Endothelial cell of umbilical vein (primary cell): ENCODE data around the gene CROCC2. TPM values are rescaled to one million over a fixed set of nuclear protein-coding genes. Genes with fewer than 3 reads are reported as not detected.

Experiments used
- BruUV-seq: library from RNA; stranded (reverse); fragments of 400-500 nt; replicated peaks from 2 replicates; lab custom pipeline; 2021; lab: Mats Ljungman, UMichigan
- CTCF ChIA-PET: fragments of 300-600, 350-600 bp; sonication (Branson Sonifier 250); formaldehyde crosslinking; loops from one replicate; lab custom pipeline; 2021; ENCODE audit warnings: antibody characterized with exemption, inconsistent platforms; lab: Charles Lee
- POLR2A ChIA-PET: fragments of 300-600, 350-600 bp; sonication (Branson Sonifier 250); formaldehyde crosslinking; loops from one replicate; lab custom pipeline; 2021; ENCODE audit warnings: antibody characterized with exemption, inconsistent platforms; lab: Charles Lee
- DNase-seq: peaks from one replicate; pipeline ENCODE4 v3.0.0-alpha.2; 2011; ENCODE audit warnings: low read depth, low spot score
- FAIRE-seq: peaks from 2 replicates; lab custom pipeline; 2011; peaks lifted over from hg19 to GRCh38; lab: Jason Lieb, UNC
- H2AFZ ChIP-seq: 2 replicates; pipeline ENCODE4 v1.6.0; 2012; ENCODE audit warnings: low read depth, low read length, control low read depth, inconsistent platforms
- H3K27ac ChIP-seq: 2 replicates; pipeline ENCODE4 v1.5.1; 2011; ENCODE audit warnings: low read depth, mild to moderate bottlenecking, control low read depth, low read length, moderate library complexity; ENCODE audit not compliant: insufficient read depth
- H3K27me3 ChIP-seq, 2 experiments: 2 replicates each; pipeline versions ENCODE4 v1.6.0 to v1.6.1; 2011; ENCODE audit warnings: low read length in 2 of 2, mixed read lengths in 1 of 2; ENCODE audit not compliant: control insufficient read depth in 2 of 2, insufficient read depth in 2 of 2
- H3K36me3 ChIP-seq, 2 experiments: 2 replicates in 1 of 2; 3 replicates in 1 of 2; pipeline ENCODE4 v1.5.1; 2011; ENCODE audit warnings: low read length in 2 of 2, mild to moderate bottlenecking in 1 of 2, moderate library complexity in 1 of 2; ENCODE audit not compliant: control insufficient read depth in 2 of 2, insufficient read depth in 2 of 2; ENCODE audit errors: extremely low read depth in 1 of 2
- H3K4me1 ChIP-seq: 3 replicates; pipeline ENCODE4 v1.5.1; 2011; ENCODE audit warnings: mild to moderate bottlenecking, low read length; ENCODE audit not compliant: control insufficient read depth, insufficient read depth; ENCODE audit errors: extremely low read depth
- H3K4me2 ChIP-seq: 2 replicates; pipeline ENCODE4 v1.6.1; 2011; ENCODE audit warnings: low read length, control low read depth, mixed read lengths; ENCODE audit not compliant: insufficient read depth
- H3K4me3 ChIP-seq, 3 experiments: fragments of 200-600 bp in 1 of 3; sonication (generic), shearing (Covaris generic) in 1 of 3; replicated peaks in 1 of 3; 2 replicates each; pipeline ENCODE4 v1.5.1; 2011 to 2016; ENCODE audit warnings: control low read depth in 3 of 3, low read length in 3 of 3, mild to moderate bottlenecking in 2 of 3, inconsistent platforms in 1 of 3, low read depth in 1 of 3, moderate library complexity in 1 of 3; ENCODE audit not compliant: insufficient read depth in 1 of 3
- H3K79me2 ChIP-seq: 2 replicates; pipeline ENCODE4 v1.6.0; 2012; ENCODE audit warnings: low read length, inconsistent platforms; ENCODE audit not compliant: control insufficient read depth, insufficient read depth
- H3K9ac ChIP-seq: replicated peaks from 2 replicates; pipeline ENCODE3; 2011; ENCODE audit warnings: low read length, control low read depth; ENCODE audit not compliant: insufficient read depth; ENCODE audit errors: extremely low read depth
- H3K9me1 ChIP-seq: replicated peaks from 3 replicates; pipeline ENCODE4 v1.6.0; 2011; ENCODE audit warnings: mild to moderate bottlenecking, low read length; ENCODE audit not compliant: control insufficient read depth, insufficient read depth; ENCODE audit errors: extremely low read depth
- H3K9me3 ChIP-seq: replicated peaks from 2 replicates; pipeline ENCODE4 v1.5.1; 2012; ENCODE audit warnings: low read length, inconsistent platforms; ENCODE audit not compliant: control insufficient read depth, insufficient read depth
- H4K20me1 ChIP-seq: replicated peaks from 2 replicates; pipeline ENCODE3; 2011; ENCODE audit warnings: mild to moderate bottlenecking, low read length; ENCODE audit not compliant: control insufficient read depth, insufficient read depth; ENCODE audit errors: extremely low read depth
- EZH2 ChIP-seq: IDR thresholded peaks from 2 replicates; pipeline ENCODE4 v1.6.1; 2012; ENCODE audit warnings: borderline replicate concordance, low read depth, mild to moderate bottlenecking, moderate library complexity, low read length, inconsistent platforms; ENCODE audit not compliant: severe bottlenecking
- FOS ChIP-seq: IDR thresholded peaks from 2 replicates; pipeline ENCODE4 v1.6.1; 2011; ENCODE audit warnings: mild to moderate bottlenecking, low read length, moderate library complexity, borderline replicate concordance; ENCODE audit not compliant: insufficient read depth
- GATA2 ChIP-seq: IDR thresholded peaks from 2 replicates; pipeline ENCODE4 v1.7.0; 2011; ENCODE audit warnings: low read depth, mild to moderate bottlenecking, moderate library complexity, mixed read lengths, low read length; ENCODE audit not compliant: insufficient read length, insufficient read depth
- JUN ChIP-seq: IDR thresholded peaks from 2 replicates; pipeline ENCODE4 v1.6.1; 2011; ENCODE audit warnings: borderline replicate concordance, low read depth; ENCODE audit not compliant: insufficient read length, insufficient read depth
- MYC ChIP-seq: IDR thresholded peaks from one replicate; pipeline ENCODE4 v1.6.1; 2011; ENCODE audit warnings: mild to moderate bottlenecking, low read depth, low read length
- POLR2A ChIP-seq: IDR thresholded peaks from 2 replicates; pipeline ENCODE4 v1.6.1; 2012; ENCODE audit warnings: low read depth, mild to moderate bottlenecking, control low read depth, low read length
- POLR2AphosphoS5 ChIP-seq: IDR thresholded peaks from 2 replicates; pipeline ENCODE4 v1.6.1; 2012; ENCODE audit warnings: low read depth, mild to moderate bottlenecking, control low read depth, low read length, moderate library complexity; ENCODE audit not compliant: insufficient read depth
- dilution Hi-C: fragments of 300-500 bp; cut with MboI; formaldehyde crosslinking; loops from one replicate; pipeline ENCODE4 v1.15.0; 2019; ENCODE audit warnings: low sequenced_read_pairs; ENCODE audit not compliant: extremely low pct_ligation_motif_present
- intact Hi-C: fragments of 100-400 bp; cut with micrococcal nuclease; formaldehyde crosslinking; loops from one replicate; pipeline ENCODE4 v1.10.0; 2022
- polyA plus RNA-seq, 4 experiments: library from polyadenylated mRNA; depleted of rRNA in 3 of 4; stranded (reverse) in 3 of 4; unstranded in 1 of 4; fragments of >200 nt; gene quantifications; 2 replicates each; pipeline versions ENCODE4 v1.2.1 to v1.2.3, GENCODE V29; 2011 to 2012; ENCODE audit warnings: missing spikeins in 1 of 4
- total RNA-seq: library from RNA; stranded (reverse); gene quantifications from 2 replicates; pipeline ENCODE4 v1.2.3, GENCODE V29; 2021
- TF ChIP-seq, protein P1 (sequence below): IDR thresholded peaks from 2 replicates; pipeline ENCODE4 v1.6.1; 2011; ENCODE audit not compliant: insufficient read depth, insufficient read length
- TF ChIP-seq, protein P2 (sequence below), 2 donors: IDR thresholded peaks; 1 replicate in 1 of 2; 2 replicates in 1 of 2; pipeline ENCODE4 v1.5.1; 2011; ENCODE audit warnings: low read length in 2 of 2, mild to moderate bottlenecking in 2 of 2, moderate library complexity in 2 of 2, control low read depth in 1 of 2, inconsistent platforms in 1 of 2, low read depth in 1 of 2; ENCODE audit not compliant: insufficient read depth in 1 of 2; ENCODE audit errors: extremely low read depth in 1 of 2

CROCC2 gene
- total and polyA plus RNA-seq, 2 donors (not counting 3 experiments of a cell fraction or from before 2014, with no cell fraction given), result not detected

DNA sequence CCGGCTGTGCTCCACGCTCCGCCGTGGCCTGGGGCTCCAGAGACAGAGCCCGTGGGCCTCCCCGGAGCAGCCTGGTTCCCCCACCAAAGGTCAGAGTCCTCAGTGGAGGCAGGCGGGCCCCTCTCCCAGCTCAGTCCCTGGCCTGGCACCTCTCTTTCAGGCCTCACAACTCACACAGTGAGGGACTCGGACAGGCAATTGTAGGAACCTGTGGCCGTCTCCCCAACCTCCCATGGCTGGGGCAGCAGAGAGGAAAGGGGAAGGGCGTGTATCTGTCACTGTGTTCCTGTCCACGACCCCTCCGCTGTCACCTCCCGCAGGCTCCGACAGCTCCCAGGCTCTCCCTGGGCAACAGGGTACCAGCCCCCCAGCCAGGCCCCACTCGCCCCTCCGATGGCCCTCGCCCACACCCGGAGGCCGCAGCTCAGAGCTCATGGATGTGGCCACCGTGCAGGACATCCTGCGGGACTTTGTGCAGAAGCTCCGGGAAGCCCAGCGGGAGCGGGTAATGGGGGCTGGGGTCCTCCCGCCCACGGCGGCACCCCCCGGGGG is 59.8 kb downstream of the CROCC2 start:
- dilution Hi-C loops (no loop called here), intact Hi-C loops (no loop called here)
- ChIA-PET CTCF (interaction anchor here (0.9 to 1.9 kb wide), 4 partner anchors 17 to 113 kb away, joined by 3 to 8 read pairs (median 4); no protein-coding TSS in a partner anchor), POLR2A (interaction anchor here (0.6 kb wide), 1 partner anchor 214 kb away, joined by 6 read pairs; no protein-coding TSS in a partner anchor)
- Histone ChIP-seq H3K4me3 (no peak overlapping the region), H3K9ac (no peak overlapping the region), H3K4me2 (no peak overlapping the region), H3K27me3 (no peaks in the 10 kb centered on the region), H3K36me3 (no peaks in the 10 kb centered on the region), H3K9me3 (no peaks in the 10 kb centered on the region), H3K4me1 (no peaks in the 10 kb centered on the region), H3K9me1 (no peaks in the 10 kb centered on the region), H3K79me2 (no peaks in the 10 kb centered on the region), H4K20me1 (no peaks in the 10 kb centered on the region), H2AFZ (no peak overlapping the region), H3K27ac (no peak overlapping the region)
- BruUV-seq, result no TSS peak
- FAIRE-seq (no peak), DNase-seq (no peak)
- TF ChIP-seq JUN, result no peak
- TF ChIP-seq POLR2A, result no peak
- TF ChIP-seq FOS, result no peak
- TF ChIP-seq MYC, result no peak
- TF ChIP-seq, protein P1, sequence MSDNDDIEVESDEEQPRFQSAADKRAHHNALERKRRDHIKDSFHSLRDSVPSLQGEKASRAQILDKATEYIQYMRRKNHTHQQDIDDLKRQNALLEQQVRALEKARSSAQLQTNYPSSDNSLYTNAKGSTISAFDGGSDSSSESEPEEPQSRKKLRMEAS, result no peak
- TF ChIP-seq GATA2, result no peak
- TF ChIP-seq EZH2, result no peak
- no peak for TF ChIP-seq POLR2AphosphoS5
- TF ChIP-seq, protein P2, sequence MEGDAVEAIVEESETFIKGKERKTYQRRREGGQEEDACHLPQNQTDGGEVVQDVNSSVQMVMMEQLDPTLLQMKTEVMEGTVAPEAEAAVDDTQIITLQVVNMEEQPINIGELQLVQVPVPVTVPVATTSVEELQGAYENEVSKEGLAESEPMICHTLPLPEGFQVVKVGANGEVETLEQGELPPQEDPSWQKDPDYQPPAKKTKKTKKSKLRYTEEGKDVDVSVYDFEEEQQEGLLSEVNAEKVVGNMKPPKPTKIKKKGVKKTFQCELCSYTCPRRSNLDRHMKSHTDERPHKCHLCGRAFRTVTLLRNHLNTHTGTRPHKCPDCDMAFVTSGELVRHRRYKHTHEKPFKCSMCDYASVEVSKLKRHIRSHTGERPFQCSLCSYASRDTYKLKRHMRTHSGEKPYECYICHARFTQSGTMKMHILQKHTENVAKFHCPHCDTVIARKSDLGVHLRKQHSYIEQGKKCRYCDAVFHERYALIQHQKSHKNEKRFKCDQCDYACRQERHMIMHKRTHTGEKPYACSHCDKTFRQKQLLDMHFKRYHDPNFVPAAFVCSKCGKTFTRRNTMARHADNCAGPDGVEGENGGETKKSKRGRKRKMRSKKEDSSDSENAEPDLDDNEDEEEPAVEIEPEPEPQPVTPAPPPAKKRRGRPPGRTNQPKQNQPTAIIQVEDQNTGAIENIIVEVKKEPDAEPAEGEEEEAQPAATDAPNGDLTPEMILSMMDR (IDR thresholded peaks at IDR 0.05; ENCODE audit: extremely low read depth in 1 of 2, insufficient read depth in 1 of 2, low read depth in 1 of 2, low read length in 2 of 2), result no peak
